H9 (cell line): ENCODE data around the gene TLK1. TPM values are rescaled to one million over a fixed set of nuclear protein-coding genes. Genes with fewer than 3 reads are reported as not detected.

Experiments used
- DNase-seq: peaks from one replicate; pipeline ENCODE4 v3.0.0-alpha.2; 2017
- H2AFZ ChIP-seq: one replicate; pipeline ENCODE4 v1.6.1; 2013; ENCODE audit warnings: mild to moderate bottlenecking, low read length, control low read depth, moderate library complexity
- H2AK5ac ChIP-seq: 2 replicates; pipeline ENCODE4 v1.6.1; 2013; ENCODE audit warnings: low read length, control low read depth, mixed read lengths; ENCODE audit not compliant: insufficient read length
- H2BK120ac ChIP-seq: one replicate; pipeline ENCODE4 v1.6.1; 2013; ENCODE audit warnings: low read depth, mild to moderate bottlenecking, low read length, control low read depth, inconsistent platforms; ENCODE audit not compliant: poor library complexity, severe bottlenecking
- H2BK12ac ChIP-seq: 2 replicates; pipeline ENCODE4 v1.6.1; 2013; ENCODE audit warnings: low read length, control low read depth, mixed read lengths, low read depth; ENCODE audit not compliant: insufficient read length
- H2BK15ac ChIP-seq: 2 replicates; pipeline ENCODE4 v1.6.1; 2013; ENCODE audit warnings: low read depth, low read length, control low read depth
- H2BK20ac ChIP-seq: one replicate; pipeline ENCODE4 v1.6.1; 2013; ENCODE audit warnings: low read depth, mild to moderate bottlenecking, low read length, control low read depth, inconsistent platforms; ENCODE audit not compliant: poor library complexity, severe bottlenecking
- H2BK5ac ChIP-seq: 2 replicates; pipeline ENCODE4 v1.6.1; 2013; ENCODE audit warnings: low read length, control low read depth, mixed read lengths; ENCODE audit not compliant: insufficient read length
- H3K14ac ChIP-seq: 2 replicates; pipeline ENCODE4 v1.6.1; 2013; ENCODE audit warnings: low read length, control low read depth; ENCODE audit not compliant: insufficient read depth
- H3K18ac ChIP-seq: 2 replicates; pipeline ENCODE4 v1.6.1; 2013; ENCODE audit warnings: low read depth, mild to moderate bottlenecking, mixed read lengths, low read length, control low read depth; ENCODE audit not compliant: insufficient read length
- H3K23ac ChIP-seq: 2 replicates; pipeline ENCODE4 v1.6.1; 2013; ENCODE audit warnings: low read length, control low read depth, mixed read lengths, low read depth; ENCODE audit not compliant: insufficient read length
- H3K23me2 ChIP-seq: 2 replicates; pipeline ENCODE4 v1.6.1; 2013; ENCODE audit warnings: low read depth, mild to moderate bottlenecking, mixed read lengths, low read length, control low read depth; ENCODE audit not compliant: insufficient read length, poor library complexity, severe bottlenecking
- H3K27ac ChIP-seq: 2 replicates; pipeline ENCODE4 v1.5.1; 2013; ENCODE audit warnings: low read length, control low read depth, mixed read lengths, low read depth; ENCODE audit not compliant: insufficient read length
- H3K27me3 ChIP-seq: 2 replicates; pipeline ENCODE4 v1.6.1; 2013; ENCODE audit warnings: low read length, control low read depth, inconsistent platforms; ENCODE audit not compliant: insufficient read depth
- H3K4ac ChIP-seq: 2 replicates; pipeline ENCODE4 v1.6.1; 2013; ENCODE audit warnings: low read depth, mild to moderate bottlenecking, control low read depth, inconsistent platforms, low read length, moderate library complexity
- H3K4me1 ChIP-seq: 2 replicates; pipeline ENCODE4 v1.6.1; 2013; ENCODE audit warnings: low read length, control low read depth, inconsistent platforms; ENCODE audit not compliant: insufficient read depth
- H3K4me2 ChIP-seq: 2 replicates; pipeline ENCODE4 v1.6.1; 2013; ENCODE audit warnings: low read length, control low read depth, mixed read lengths; ENCODE audit not compliant: insufficient read length, insufficient read depth
- H3K56ac ChIP-seq: 2 replicates; pipeline ENCODE4 v1.6.1; 2013; ENCODE audit warnings: low read depth, mild to moderate bottlenecking, mixed read lengths, low read length, control low read depth; ENCODE audit not compliant: insufficient read length
- H3K79me1 ChIP-seq: 2 replicates; pipeline ENCODE4 v1.6.1; 2013; ENCODE audit warnings: low read depth, mild to moderate bottlenecking, moderate library complexity, low read length, control low read depth, inconsistent platforms; ENCODE audit not compliant: insufficient read depth, poor library complexity, severe bottlenecking
- H3K79me2 ChIP-seq: 2 replicates; pipeline ENCODE4 v1.6.1; 2013; ENCODE audit warnings: low read length, control low read depth, inconsistent platforms; ENCODE audit not compliant: insufficient read depth
- H3K9ac ChIP-seq: 2 replicates; pipeline ENCODE4 v1.6.1; 2013; ENCODE audit warnings: low read length, control low read depth, mixed read lengths; ENCODE audit not compliant: insufficient read length; ENCODE audit errors: extremely low read depth
- H3K9me3 ChIP-seq: one replicate; pipeline ENCODE4 v1.6.1; 2013; ENCODE audit warnings: low read depth, low read length, inconsistent platforms; ENCODE audit not compliant: control insufficient read depth
- H3T11ph ChIP-seq: one replicate; pipeline ENCODE4 v1.6.1; 2013; ENCODE audit warnings: mild to moderate bottlenecking, low read length, control low read depth, inconsistent platforms
- H4K20me1 ChIP-seq: one replicate; pipeline ENCODE4 v1.6.1; 2013; ENCODE audit not compliant: control insufficient read depth, insufficient read length, insufficient read depth
- H4K5ac ChIP-seq: 2 replicates; pipeline ENCODE4 v1.6.1; 2013; ENCODE audit warnings: low read depth, mild to moderate bottlenecking, mixed read lengths, low read length, control low read depth; ENCODE audit not compliant: insufficient read length
- H4K8ac ChIP-seq: replicated peaks from 2 replicates; pipeline ENCODE4 v1.6.1; 2013; ENCODE audit warnings: low read length, control low read depth, mixed read lengths, low read depth; ENCODE audit not compliant: insufficient read length
- H4K91ac ChIP-seq: 2 replicates; pipeline ENCODE4 v1.6.1; 2013; ENCODE audit warnings: low read depth, mild to moderate bottlenecking, moderate library complexity, mixed read lengths, low read length, control low read depth; ENCODE audit not compliant: insufficient read length
- H3K27ac Mint-ChIP-seq, 3 experiments: 2 replicates in 2 of 3; 3 replicates in 1 of 3; pipeline ENCODE4 v1.8.0; 2020 to 2021; ENCODE audit warnings: mixed read lengths in 3 of 3, mild to moderate bottlenecking in 1 of 3, moderate library complexity in 1 of 3
- H3K27me3 Mint-ChIP-seq: 2 replicates; pipeline ENCODE4 v1.8.0; 2021; ENCODE audit warnings: low read depth, mild to moderate bottlenecking, moderate library complexity, mixed read lengths
- H3K36me3 Mint-ChIP-seq, 3 experiments: 2 replicates in 2 of 3; 3 replicates in 1 of 3; pipeline ENCODE4 v1.8.0; 2020 to 2021; ENCODE audit warnings: low read depth in 3 of 3, mixed read lengths in 3 of 3; ENCODE audit not compliant: insufficient read depth in 1 of 3
- H3K4me1 Mint-ChIP-seq, 2 experiments: 2 replicates each; pipeline ENCODE4 v1.8.0; 2020; ENCODE audit warnings: mixed read lengths in 2 of 2
- H3K4me3 Mint-ChIP-seq, 2 experiments: 2 replicates in 1 of 2; 3 replicates in 1 of 2; pipeline ENCODE4 v1.8.0; 2020 to 2021; ENCODE audit warnings: mild to moderate bottlenecking in 2 of 2, mixed read lengths in 2 of 2, moderate library complexity in 1 of 2
- H3K9me3 Mint-ChIP-seq, 2 experiments: 2 replicates in 1 of 2; 3 replicates in 1 of 2; pipeline ENCODE4 v1.8.0; 2020; ENCODE audit warnings: mild to moderate bottlenecking in 2 of 2, mixed read lengths in 2 of 2, moderate library complexity in 1 of 2
- CTCF ChIP-seq: fragments of 200-600 bp; sonication (generic); conservative IDR thresholded peaks from 3 replicates; pipeline ENCODE4 v1.8.0; 2021; ENCODE audit warnings: antibody characterized with exemption, mild to moderate bottlenecking
- WGBS: extraction: QIAGEN DNeasy Blood & Tissue Kit; methylation state at CpG from one replicate; pipeline ENCODE4 v1.1.7; 2013; ENCODE audit warnings: missing lambda C conversion rate, low lambda C conversion rate, mixed read lengths; ENCODE audit not compliant: insufficient read length; ENCODE audit errors: extremely low coverage; 5-methylcytosine and 5-hydroxymethylcytosine counted together
- total RNA-seq: library from RNA; stranded (reverse); gene quantifications from 2 replicates; pipeline ENCODE4 v1.2.1, GENCODE V29; 2021

The TLK1 gene
- total RNA-seq, 1 experiment from 2014 or later, result 112 TPM

DNA sequence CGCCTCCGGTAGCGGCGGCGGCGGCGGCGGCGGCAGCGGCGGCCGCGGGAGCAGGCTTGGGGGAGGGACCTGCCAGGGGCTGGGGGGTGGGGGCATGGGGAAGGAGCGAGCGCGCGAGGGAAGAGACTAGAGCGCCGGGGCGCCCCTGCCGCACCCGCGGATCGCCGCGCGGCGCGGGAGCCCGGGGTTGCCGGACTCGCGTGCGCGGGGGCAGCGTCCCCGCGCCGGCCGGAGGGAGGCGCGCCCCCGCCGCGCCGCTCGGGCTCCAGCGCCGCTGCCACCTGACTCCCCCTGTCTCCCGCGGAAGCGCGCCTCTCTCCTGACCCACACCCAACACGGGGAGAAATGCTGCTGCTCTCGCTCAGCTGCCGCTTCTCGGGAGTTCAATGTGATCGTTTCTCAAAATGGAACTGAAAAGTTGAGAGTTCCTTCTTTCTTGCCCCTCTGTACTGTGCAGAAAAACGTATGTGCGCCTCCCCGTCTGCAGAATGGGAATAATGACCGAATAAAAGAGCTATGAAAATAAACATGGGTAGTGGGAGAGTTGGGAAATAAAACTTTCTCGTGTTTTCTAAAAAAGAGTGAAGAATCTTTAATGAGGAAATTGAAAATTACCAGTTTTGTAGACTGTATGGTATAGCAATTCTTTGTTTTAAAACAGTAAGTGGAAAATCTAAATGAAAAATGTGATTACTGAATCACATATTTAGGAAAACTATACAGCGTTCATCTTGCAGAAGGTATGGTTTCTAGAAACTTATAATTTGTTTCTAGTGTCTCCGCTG lies 455 bp upstream of the TLK1 start:
- no peak overlapping the region for H4K5ac ChIP-seq
- H3K23me2 ChIP-seq, result peaks cover 7% of the 10 kb centered on the region
- peaks cover 28% of the 10 kb centered on the region for H3K79me2 ChIP-seq
- H3K23ac ChIP-seq, result no peak overlapping the region
- H2AK5ac ChIP-seq, result no peak overlapping the region
- Mint-ChIP-seq H3K4me3 (peak overlapping the region; percentile 86 to 97), H3K36me3 (peaks cover 0 to 4% (median 2%) of the 10 kb centered on the region in 3 experiments; a peak in 4 of 7 replicates), H3K4me1 (peaks cover 34 to 36% of the 10 kb centered on the region in 2 experiments), H3K27me3 (no peaks in the 10 kb centered on the region), H3K9me3 (no peaks in the 10 kb centered on the region; a peak in 1 of 5 replicates), H3K27ac (peak overlapping the region; percentile 42 to 97 (median 97))
- no peak overlapping the region for H2BK12ac ChIP-seq
- no peak overlapping the region for H4K91ac ChIP-seq
- no peak for DNase-seq
- H3K9me3 ChIP-seq, result no peaks in the 10 kb centered on the region
- TF ChIP-seq CTCF, result no peak
- no peak overlapping the region for H3K4ac ChIP-seq
- H3K4me2 ChIP-seq, result peak overlapping the region; percentile 86
- H2BK20ac ChIP-seq, result no peak overlapping the region
- H3K9ac ChIP-seq, result peak overlapping the region; percentile 65
- H3K18ac ChIP-seq, result no peak overlapping the region
- H3K56ac ChIP-seq, result no peak overlapping the region
- H3K27me3 ChIP-seq, result no peaks in the 10 kb centered on the region
- peak overlapping the region; percentile 86 for H3K14ac ChIP-seq
- no peak overlapping the region for H2BK15ac ChIP-seq
- H2BK120ac ChIP-seq, result no peak overlapping the region
- no peaks in the 10 kb centered on the region for H4K20me1 ChIP-seq
- no peak overlapping the region for H2BK5ac ChIP-seq
- H3K27ac ChIP-seq, result no peak overlapping the region
- H2AFZ ChIP-seq, result peak overlapping the region; percentile 49
- whole genome bisulfite sequencing, result no CpG with 5 or more reads among the region's 65 CpGs
- H3T11ph ChIP-seq, result no peak overlapping the region
- H3K79me1 ChIP-seq, result no peaks in the 10 kb centered on the region
- no peak overlapping the region for H4K8ac ChIP-seq
- H3K4me1 ChIP-seq, result no peaks in the 10 kb centered on the region
